Nephron progenitor cell (in vitro differentiated cells): ENCODE data around the gene KHDRBS2.

Experiments
- DNase-seq: peaks from one replicate; pipeline ENCODE4 v3.0.0; 2021
- H3K27ac Mint-ChIP-seq: 2 replicates; pipeline ENCODE4 v1.8.0; 2021; ENCODE audit warnings: mild to moderate bottlenecking, moderate library complexity, mixed read lengths
- H3K27me3 Mint-ChIP-seq: 2 replicates; pipeline ENCODE4 v1.8.0; 2021; ENCODE audit warnings: mild to moderate bottlenecking, low read depth, mixed read lengths; ENCODE audit not compliant: poor library complexity
- H3K36me3 Mint-ChIP-seq: 2 replicates; pipeline ENCODE4 v1.8.0; 2021; ENCODE audit warnings: low read depth, mixed read lengths
- H3K4me1 Mint-ChIP-seq: 2 replicates; pipeline ENCODE4 v1.8.0; 2021; ENCODE audit warnings: mixed read lengths
- H3K4me3 Mint-ChIP-seq: 2 replicates; pipeline ENCODE4 v1.8.0; 2021; ENCODE audit warnings: mild to moderate bottlenecking, moderate library complexity, mixed read lengths
- H3K9me3 Mint-ChIP-seq: 2 replicates; pipeline ENCODE4 v1.8.0; 2021; ENCODE audit warnings: mild to moderate bottlenecking, moderate library complexity, mixed read lengths
- TF ChIP-seq, protein P1 (sequence below): fragments of 200-600 bp; sonication (generic); IDR thresholded peaks from 2 replicates; pipeline ENCODE4 v1.5.0; 2021; ENCODE audit warnings: antibody characterized with exemption

The KHDRBS2 gene

GRCh38 chr6:61857541-61857940 lies 428.5 kb downstream of the KHDRBS2 start:
- Mint-ChIP-seq H3K27me3 (no peaks in the 10 kb centered on the region), H3K36me3 (no peaks in the 10 kb centered on the region), H3K4me3 (no peak overlapping the region), H3K4me1 (no peaks in the 10 kb centered on the region), H3K9me3 (no peaks in the 10 kb centered on the region), H3K27ac (no peak overlapping the region)
- DNase-seq = no peak
- TF ChIP-seq, protein P1, sequence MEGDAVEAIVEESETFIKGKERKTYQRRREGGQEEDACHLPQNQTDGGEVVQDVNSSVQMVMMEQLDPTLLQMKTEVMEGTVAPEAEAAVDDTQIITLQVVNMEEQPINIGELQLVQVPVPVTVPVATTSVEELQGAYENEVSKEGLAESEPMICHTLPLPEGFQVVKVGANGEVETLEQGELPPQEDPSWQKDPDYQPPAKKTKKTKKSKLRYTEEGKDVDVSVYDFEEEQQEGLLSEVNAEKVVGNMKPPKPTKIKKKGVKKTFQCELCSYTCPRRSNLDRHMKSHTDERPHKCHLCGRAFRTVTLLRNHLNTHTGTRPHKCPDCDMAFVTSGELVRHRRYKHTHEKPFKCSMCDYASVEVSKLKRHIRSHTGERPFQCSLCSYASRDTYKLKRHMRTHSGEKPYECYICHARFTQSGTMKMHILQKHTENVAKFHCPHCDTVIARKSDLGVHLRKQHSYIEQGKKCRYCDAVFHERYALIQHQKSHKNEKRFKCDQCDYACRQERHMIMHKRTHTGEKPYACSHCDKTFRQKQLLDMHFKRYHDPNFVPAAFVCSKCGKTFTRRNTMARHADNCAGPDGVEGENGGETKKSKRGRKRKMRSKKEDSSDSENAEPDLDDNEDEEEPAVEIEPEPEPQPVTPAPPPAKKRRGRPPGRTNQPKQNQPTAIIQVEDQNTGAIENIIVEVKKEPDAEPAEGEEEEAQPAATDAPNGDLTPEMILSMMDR = no peak

- no peaks in the 10 kb centered on the region for H3K36me3 Mint-ChIP-seq
Measured at GRCh38 chr6:61841958-61842357, 444.1 kb downstream of the KHDRBS2 start.

DNA sequence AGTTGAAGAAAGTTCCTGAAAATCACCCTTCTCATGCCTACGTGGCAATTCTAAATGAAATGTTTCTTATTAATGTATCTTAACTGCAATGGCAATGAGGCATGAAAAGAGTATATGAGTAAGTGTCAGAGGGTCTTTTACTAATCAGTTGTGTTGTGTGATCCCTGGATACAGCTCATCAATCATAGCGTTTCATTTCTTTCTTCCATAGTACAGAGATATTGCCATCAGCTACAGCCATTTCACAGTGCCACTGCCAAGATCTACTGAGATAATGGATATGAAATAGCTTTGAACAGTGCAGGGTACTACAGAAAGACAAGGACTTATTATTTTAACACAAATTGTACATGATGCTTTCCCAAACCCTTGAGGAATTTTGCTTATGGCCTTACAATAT lies 450.8 kb downstream of the KHDRBS2 start:
- DNase-seq = no peak
- Mint-ChIP-seq H3K27ac (no peak overlapping the region), H3K9me3 (no peaks in the 10 kb centered on the region), H3K27me3 (no peaks in the 10 kb centered on the region), H3K36me3 (no peaks in the 10 kb centered on the region), H3K4me3 (no peak overlapping the region), H3K4me1 (no peaks in the 10 kb centered on the region)
- TF ChIP-seq, protein P1 = no peak

More at GRCh38 chr6:61841958-61842357, 444.1 kb downstream of the KHDRBS2 start:
- Mint-ChIP-seq H3K9me3 (no peaks in the 10 kb centered on the region), H3K4me3 (no peak overlapping the region), H3K27me3 (peaks cover 4% of the 10 kb centered on the region), H3K27ac (no peak overlapping the region), H3K4me1 (no peaks in the 10 kb centered on the region)
- TF ChIP-seq, protein P1 = no peak
- no peak for DNase-seq

DNA sequence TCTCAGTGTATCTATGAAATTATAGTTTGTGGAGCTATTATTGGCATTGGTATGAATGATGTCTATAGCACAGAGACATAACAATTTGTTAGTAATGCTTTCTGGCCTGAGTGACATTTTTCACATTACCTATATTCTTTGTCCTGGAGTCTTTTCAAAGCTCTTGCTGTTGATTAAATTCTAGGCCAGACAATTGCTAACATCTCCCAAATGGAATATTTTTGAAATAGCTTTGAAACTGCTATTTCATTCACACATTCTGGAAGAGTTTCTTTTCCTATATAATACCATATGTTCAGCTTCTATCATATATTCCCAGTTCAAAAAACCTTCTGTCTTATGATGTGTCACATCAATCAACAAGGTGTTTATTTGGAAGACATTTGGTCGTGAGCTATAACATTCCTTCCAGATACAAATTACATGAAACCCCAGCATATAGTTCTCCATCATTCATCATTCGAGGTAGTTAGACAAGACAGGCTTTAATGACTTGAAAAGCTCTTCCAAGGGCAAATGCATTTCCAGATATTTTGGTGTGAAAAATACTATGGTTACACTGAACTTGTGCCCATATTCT lies 452.8 kb downstream of the KHDRBS2 start:
- TF ChIP-seq, protein P1 = no peak
- DNase-seq = no peak
- no peak overlapping the region for H3K27ac Mint-ChIP-seq
- H3K27me3 Mint-ChIP-seq = no peaks in the 10 kb centered on the region
- H3K36me3 Mint-ChIP-seq = no peaks in the 10 kb centered on the region
- no peak overlapping the region for H3K4me3 Mint-ChIP-seq
- H3K9me3 Mint-ChIP-seq = no peaks in the 10 kb centered on the region
- H3K4me1 Mint-ChIP-seq = no peaks in the 10 kb centered on the region

DNA sequence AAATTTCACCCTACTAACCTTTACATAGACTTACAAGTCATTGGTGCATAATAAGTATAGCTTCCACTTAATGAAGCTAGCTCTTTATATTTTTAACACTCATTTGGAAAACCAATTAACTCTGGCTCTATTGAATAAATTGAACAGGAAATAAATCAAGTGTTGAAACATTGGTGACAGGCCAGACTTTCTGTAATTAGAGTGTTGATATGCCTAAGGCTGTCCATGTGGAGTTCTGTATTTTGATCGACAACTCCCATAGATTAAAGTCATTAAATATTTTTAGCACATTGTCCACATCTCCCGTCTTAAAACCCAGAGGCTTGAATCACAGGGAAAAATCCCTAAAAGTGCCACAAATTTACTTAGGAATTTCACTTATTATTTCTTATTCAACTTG lies 468.3 kb downstream of the KHDRBS2 start:
- Mint-ChIP-seq H3K27ac (no peak overlapping the region), H3K4me1 (no peaks in the 10 kb centered on the region), H3K9me3 (no peaks in the 10 kb centered on the region), H3K4me3 (no peak overlapping the region), H3K36me3 (no peaks in the 10 kb centered on the region), H3K27me3 (no peaks in the 10 kb centered on the region)
- DNase-seq = no peak
- TF ChIP-seq, protein P1 = no peak

- Mint-ChIP-seq H3K27me3 (no peaks in the 10 kb centered on the region), H3K4me1 (no peaks in the 10 kb centered on the region), H3K36me3 (peaks cover 4% of the 10 kb centered on the region), H3K4me3 (no peak overlapping the region), H3K9me3 (peaks cover 5% of the 10 kb centered on the region), H3K27ac (no peak overlapping the region)
- TF ChIP-seq, protein P1 = no peak
- peak; percentile 1 for DNase-seq
Measured at GRCh38 chr6:61810047-61810446, 476.0 kb downstream of the KHDRBS2 start.
